Measurements from ENCODE around the gene VWA3A. TPM values are rescaled to one million over a fixed set of nuclear protein-coding genes. Genes with fewer than 3 reads are reported as not detected.
"Not testable (repeated sequence)": the region's sequence is repeated elsewhere in the genome, so short reads cannot be mapped to it uniquely, and the experiment has no call there.

VWA3A gene
- total RNA-seq, 4 donors from 2014 or later: 1.5 to 2.5 (median 1.8) TPM; not detected in 1

GRCh38 chr16:22098405-22099255 is 6.3 kb downstream of the VWA3A start:
- H3K4me3 ChIP-seq: no peak overlapping the region
- no peaks in the 10 kb centered on the region for H3K36me3 ChIP-seq
- peak; percentile 29 to 52 (median 40) for TF ChIP-seq CTCF (IDR thresholded peaks at IDR 0.05)
- TF ChIP-seq POLR2A (IDR thresholded peaks at IDR 0.05): no peak
- H3K27ac ChIP-seq: no peak overlapping the region
- H3K27me3 ChIP-seq: no peaks in the 10 kb centered on the region
- intact Hi-C loops (cut with DNase I; ENCODE audit: low total_unique reads): no loop called here
- H3K4me1 ChIP-seq: no peaks in the 10 kb centered on the region
- DNase-seq: no peak
- H3K9me3 ChIP-seq: no peaks in the 10 kb centered on the region

GRCh38 chr16:22099256-22099975 is 7.1 kb downstream of the VWA3A start:
- Histone ChIP-seq H3K9me3 (no peaks in the 10 kb centered on the region), H3K36me3 (no peaks in the 10 kb centered on the region), H3K4me1 (no peaks in the 10 kb centered on the region), H3K27me3 (no peaks in the 10 kb centered on the region), H3K27ac (no peak overlapping the region), H3K4me3 (no peak overlapping the region)
- intact Hi-C loops (cut with DNase I; ENCODE audit: low total_unique reads): no loop called here
- no peak for DNase-seq
- TF ChIP-seq POLR2A (IDR thresholded peaks at IDR 0.05) (no peak), CTCF (IDR thresholded peaks at IDR 0.05) (no peak)

GRCh38 chr16:22103441-22103840 is 11.1 kb downstream of the VWA3A start:
- Histone ChIP-seq H3K36me3 (no peaks in the 10 kb centered on the region), H3K9me3 (no peaks in the 10 kb centered on the region), H3K4me3 (no peak overlapping the region), H3K27me3 (no peaks in the 10 kb centered on the region), H3K27ac (no peak overlapping the region), H3K4me1 (no peaks in the 10 kb centered on the region)
- TF ChIP-seq POLR2A (IDR thresholded peaks at IDR 0.05) (no peak), CTCF (IDR thresholded peaks at IDR 0.05) (no peak)
- intact Hi-C loops (cut with DNase I; ENCODE audit: low total_unique reads): no loop called here
- DNase-seq: no peak

- intact Hi-C loops (cut with DNase I; ENCODE audit: low total_unique reads): no loop called here
- TF ChIP-seq POLR2A (IDR thresholded peaks at IDR 0.05): no peak
- no peak for TF ChIP-seq CTCF (IDR thresholded peaks at IDR 0.05)
- no peak overlapping the region for H3K4me3 ChIP-seq
Measured at GRCh38 chr16:22109258-22109898, 17.0 kb downstream of the VWA3A start.

GRCh38 chr16:22111629-22112028 is 19.3 kb downstream of the VWA3A start:
- intact Hi-C loops (cut with DNase I; ENCODE audit: low total_unique reads); H3K27me3 ChIP-seq; H3K27ac ChIP-seq; H3K9me3 ChIP-seq; H3K4me3 ChIP-seq; H3K36me3 ChIP-seq; H3K4me1 ChIP-seq; DNase-seq: not testable (repeated sequence)

More at GRCh38 chr16:22109258-22109898, 17.0 kb downstream of the VWA3A start:
- no peaks in the 10 kb centered on the region for H3K4me1 ChIP-seq
- H3K9me3 ChIP-seq: no peaks in the 10 kb centered on the region
- H3K27me3 ChIP-seq: no peaks in the 10 kb centered on the region
- no peaks in the 10 kb centered on the region for H3K36me3 ChIP-seq
- no peak for DNase-seq
- no peak overlapping the region for H3K27ac ChIP-seq

Measured in uterus (tissue), 4 donors.